Sciatic nerve (tissue), 2 donors: ENCODE data around the gene LRRC34. TPM values are rescaled to one million over a fixed set of nuclear protein-coding genes. Genes with fewer than 3 reads are reported as not detected.

Experiments used
- ATAC-seq: fragments of 200-7000 bp; cut with Tn5 transposase; one replicate; pipeline ENCODE4 v1.9.1; 2020; ENCODE audit warnings: mild to moderate bottlenecking, moderate library complexity
- DNase-seq: peaks from one replicate; pipeline ENCODE4 v3.0.0-alpha.2; 2020; ENCODE audit warnings: low spot score
- intact Hi-C: fragments of 100-400 bp; cut with DNase I; formaldehyde crosslinking; loops from one replicate; pipeline ENCODE4 v1.14.2; 2022
- total RNA-seq: library from RNA; stranded (reverse); fragmentation: NEBNext Ultra II Directional; extraction: Animal tissue kit (Norgen Biotek cat#: 25700); gene quantifications from one replicate; pipeline ENCODE4 v1.2.1, GENCODE V29; 2021
- donor health status: DM: no; HTN: no; CAD: no.
- donor health status: DM: no; HTN: no; CAD: no.

The LRRC34 gene
- 4.7 TPM for total RNA-seq

GRCh38 chr3:169812332-169813235 lies at the start of gene LRRC34, which contains the start of gene LRRIQ4:
LRRC34 (minus strand) TSS chr3:169812904; CDS start chr3:169812548, 356 bp downstream.
LRRIQ4 (plus strand) TSS chr3:169812870; CDS start chr3:169821922, 9,052 bp downstream.
- peak; percentile 85 for DNase-seq

GRCh38 chr3:169861871-169862270 lies 49.2 kb upstream of the LRRC34 start:
- intact Hi-C loops: no loop called here
- DNase-seq (no peak), ATAC-seq (no peak)

More at GRCh38 chr3:169812332-169813235, at the start of gene LRRC34, which contains the start of gene LRRIQ4:
- intact Hi-C loops: no loop called here
- peak; percentile 93 for ATAC-seq

GRCh38 chr3:169857811-169858210 lies 45.1 kb upstream of the LRRC34 start:
- DNase-seq (no peak), ATAC-seq (no peak)
- intact Hi-C loops: no loop called here

GRCh38 chr3:169855514-169855913 lies 42.8 kb upstream of the LRRC34 start:
- intact Hi-C loops: no loop called here
- no peak for ATAC-seq
- DNase-seq: no peak

DNA sequence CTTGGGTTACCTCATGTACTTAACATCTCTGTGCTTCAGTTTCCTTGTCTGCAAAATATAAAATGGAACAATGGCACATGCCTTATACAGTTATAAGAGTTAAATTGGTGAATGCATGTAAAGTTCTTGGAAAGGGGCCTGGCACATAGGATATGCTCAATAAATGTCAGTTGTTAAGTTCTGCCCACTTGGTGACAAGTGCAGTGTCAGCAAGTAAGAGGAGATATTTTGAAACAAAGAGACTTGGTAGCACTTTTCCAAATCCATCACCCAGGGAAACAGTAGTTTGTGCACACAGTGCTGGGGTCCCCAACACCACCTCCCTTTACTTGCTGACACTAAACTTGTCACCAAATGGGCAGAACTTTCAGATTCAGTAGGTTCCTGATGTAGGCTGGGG lies 37.9 kb upstream of the LRRC34 start:
- no peak for DNase-seq
- intact Hi-C loops: no loop called here
- ATAC-seq: no peak

DNA sequence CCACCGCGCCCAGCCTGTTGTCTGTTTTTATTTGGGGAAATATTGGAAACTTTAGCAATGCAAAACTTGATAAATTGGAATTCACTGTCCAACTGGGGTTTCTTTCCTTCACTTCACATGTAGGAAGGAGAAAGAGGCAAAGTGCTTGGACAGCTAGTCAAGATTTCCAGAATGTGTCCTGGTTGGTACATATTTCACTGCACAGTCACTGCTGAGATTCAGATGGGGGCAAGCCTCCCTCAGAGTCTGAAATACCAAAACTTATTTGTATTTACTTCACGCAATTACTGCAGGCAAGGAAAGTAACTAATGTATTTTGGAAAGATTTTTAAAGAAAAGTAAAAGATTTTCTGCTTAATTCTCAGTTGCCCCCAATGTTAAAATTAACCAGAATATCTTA lies 36.0 kb upstream of the LRRC34 start:
- DNase-seq (no peak), ATAC-seq (no peak)
- intact Hi-C loops: no loop called here

- ATAC-seq (no peak), DNase-seq (no peak)
- intact Hi-C loops: no loop called here
Observed at GRCh38 chr3:169847896-169848295, 35.2 kb upstream of the LRRC34 start.

GRCh38 chr3:169846458-169847193 lies 33.9 kb upstream of the LRRC34 start:
- DNase-seq: no peak
- intact Hi-C loops: no loop called here
- no peak for ATAC-seq

GRCh38 chr3:169842960-169843359 lies 30.3 kb upstream of the LRRC34 start:
- intact Hi-C loops: no loop called here
- ATAC-seq: no peak
- DNase-seq: no peak

DNA sequence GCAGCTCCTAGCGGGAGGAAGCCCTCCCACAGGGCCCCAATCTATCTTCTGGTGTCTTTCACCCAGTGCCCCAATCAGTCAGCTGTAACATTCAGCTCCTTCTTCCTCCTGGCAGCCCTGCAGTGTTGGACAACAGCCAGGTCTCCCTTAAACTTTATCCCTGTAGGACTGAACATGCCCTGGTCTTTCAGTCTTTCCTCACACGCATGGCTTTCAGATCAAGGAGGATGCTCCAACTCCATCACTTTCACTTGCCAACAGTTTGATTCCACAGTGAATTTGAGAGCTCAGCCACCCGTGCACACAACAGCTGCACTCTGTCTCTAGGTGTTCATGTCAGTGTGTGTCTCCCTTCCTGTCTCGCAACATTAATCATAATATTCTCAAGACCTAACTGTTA lies 28.5 kb upstream of the LRRC34 start:
- ATAC-seq (no peak), DNase-seq (no peak)
- intact Hi-C loops: no loop called here

- no peak for DNase-seq
- intact Hi-C loops: no loop called here
- no peak for ATAC-seq
Observed at GRCh38 chr3:169838511-169839030, 25.9 kb upstream of the LRRC34 start.

- intact Hi-C loops: no loop called here
- no peak for DNase-seq
- no peak for ATAC-seq
Observed at GRCh38 chr3:169836942-169837275, 24.2 kb upstream of the LRRC34 start.

DNA sequence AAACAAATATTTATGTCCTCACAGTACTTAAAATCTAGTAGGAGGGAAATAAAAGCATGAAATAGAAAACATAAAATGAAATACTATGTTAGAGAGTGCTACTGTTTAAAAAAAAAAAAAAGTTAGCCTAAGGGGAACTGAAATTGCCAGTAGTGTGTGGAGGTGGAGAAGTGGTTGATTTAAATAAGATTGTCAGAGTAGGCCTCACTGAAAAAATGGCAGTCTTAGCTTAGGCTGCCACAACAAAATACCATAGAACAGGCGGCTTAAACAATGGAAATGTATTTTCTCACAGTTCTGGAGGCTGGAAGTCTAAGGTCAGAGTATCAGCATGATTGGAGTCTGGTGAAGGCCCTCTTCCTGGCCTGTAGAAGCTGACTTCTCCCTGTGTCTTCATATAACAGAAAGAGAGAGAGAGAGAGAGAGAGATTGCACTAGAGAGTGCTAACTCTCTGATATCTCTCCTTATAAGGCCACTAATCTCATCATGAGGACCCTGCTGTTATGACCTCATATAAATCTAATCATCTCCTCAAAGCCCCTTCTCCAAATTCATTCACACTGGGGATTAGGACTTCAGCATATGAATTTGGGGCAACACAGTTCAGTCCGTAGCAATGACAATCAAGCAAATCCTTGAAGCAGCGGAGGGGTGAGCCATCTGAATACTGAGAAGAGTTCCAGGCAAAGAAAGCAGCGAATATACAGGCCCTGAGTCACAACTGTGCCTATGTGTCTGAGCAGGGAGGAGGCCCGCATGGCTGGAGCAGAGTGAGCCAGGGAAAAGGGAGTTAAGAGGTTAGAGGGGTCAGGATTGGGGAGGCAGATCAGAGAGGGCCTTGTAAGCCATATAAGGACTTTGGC lies 23.6 kb upstream of the LRRC34 start:
- intact Hi-C loops: no loop called here
- ATAC-seq (no peak), DNase-seq (no peak)

DNA sequence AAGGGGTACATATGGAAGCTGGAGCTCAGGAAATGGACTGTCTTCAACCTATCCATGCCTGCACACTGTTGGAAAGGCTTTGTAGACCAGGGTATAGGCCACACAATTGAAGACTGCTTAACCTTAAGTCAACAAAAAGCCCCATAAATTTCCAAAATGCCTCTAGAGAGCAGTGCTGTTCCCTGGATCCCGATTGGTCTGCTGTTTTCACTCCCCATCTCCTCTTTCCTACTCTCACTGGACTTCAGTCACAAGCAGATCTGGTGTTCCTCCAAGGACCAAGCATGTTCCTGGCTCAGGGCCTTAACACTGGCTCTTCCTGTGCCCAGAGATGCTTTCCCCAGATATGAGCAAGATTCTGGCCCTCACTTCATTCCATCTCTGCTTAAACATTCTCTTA lies 22.8 kb upstream of the LRRC34 start:
- no peak for ATAC-seq
- intact Hi-C loops: no loop called here

DNA sequence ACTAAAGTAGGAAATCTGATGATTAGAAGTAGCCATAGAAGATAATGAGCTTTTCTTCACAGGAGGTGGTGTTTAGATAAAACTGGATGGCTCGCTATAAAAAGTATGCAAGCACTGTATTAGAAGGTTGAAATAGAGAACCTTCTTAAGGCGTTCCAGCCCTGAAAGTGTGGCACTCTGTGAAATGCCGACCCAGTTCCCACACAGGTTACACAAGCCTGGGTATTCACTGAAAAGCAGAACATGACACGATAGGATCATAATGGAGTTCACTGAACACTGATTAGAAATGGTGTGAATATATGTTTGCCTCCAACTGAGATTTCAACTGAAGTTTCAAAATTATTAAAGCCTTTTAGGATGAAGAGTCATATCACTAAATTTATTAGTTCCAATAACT lies 15.0 kb upstream of the LRRC34 start:
- intact Hi-C loops: no loop called here
- ATAC-seq: no peak
- DNase-seq: no peak

More for the DNA sequence above, 22.8 kb upstream of the LRRC34 start:
- DNase-seq: no peak

- no peak for DNase-seq
- no peak for ATAC-seq
- intact Hi-C loops: no loop called here
Observed at GRCh38 chr3:169825316-169825715, 12.6 kb upstream of the LRRC34 start.

DNA sequence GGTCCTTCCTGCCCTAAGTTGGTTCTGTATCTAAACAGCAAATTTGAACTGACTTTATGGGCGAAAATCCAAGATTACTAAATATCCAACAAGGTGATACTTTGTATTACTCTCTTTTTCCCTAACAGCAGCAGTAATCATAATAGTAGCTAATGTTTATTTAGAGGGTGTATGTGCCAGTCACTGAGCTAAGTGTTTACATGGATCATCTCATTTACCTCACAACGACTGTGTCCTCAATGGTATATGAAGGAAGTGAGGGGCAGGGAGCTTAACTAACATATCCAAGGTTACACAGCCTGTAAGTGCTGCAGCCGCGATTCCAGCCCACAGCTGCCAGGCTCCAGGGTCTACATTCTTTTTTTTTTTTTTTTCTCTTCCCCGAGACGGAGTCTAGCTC lies 10.3 kb upstream of the LRRC34 start:
- ATAC-seq (no peak), DNase-seq (no peak)
- intact Hi-C loops: no loop called here

DNA sequence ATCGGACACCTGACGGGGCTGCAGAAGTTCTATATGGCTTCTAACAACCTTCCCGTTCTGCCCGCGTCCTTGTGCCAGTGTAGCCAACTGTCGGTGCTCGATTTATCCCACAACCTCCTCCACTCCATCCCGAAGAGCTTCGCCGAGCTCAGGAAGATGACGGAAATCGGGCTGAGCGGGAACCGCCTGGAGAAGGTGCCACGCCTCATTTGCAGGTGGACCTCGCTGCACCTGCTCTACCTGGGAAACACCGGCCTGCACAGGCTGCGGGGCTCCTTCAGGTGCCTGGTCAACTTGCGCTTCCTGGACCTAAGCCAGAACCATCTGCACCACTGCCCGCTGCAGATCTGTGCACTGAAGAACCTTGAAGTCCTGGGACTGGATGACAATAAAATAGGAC lies 9.8 kb upstream of the LRRC34 start:
- no peak for DNase-seq
- intact Hi-C loops: no loop called here
- ATAC-seq: no peak

DNA sequence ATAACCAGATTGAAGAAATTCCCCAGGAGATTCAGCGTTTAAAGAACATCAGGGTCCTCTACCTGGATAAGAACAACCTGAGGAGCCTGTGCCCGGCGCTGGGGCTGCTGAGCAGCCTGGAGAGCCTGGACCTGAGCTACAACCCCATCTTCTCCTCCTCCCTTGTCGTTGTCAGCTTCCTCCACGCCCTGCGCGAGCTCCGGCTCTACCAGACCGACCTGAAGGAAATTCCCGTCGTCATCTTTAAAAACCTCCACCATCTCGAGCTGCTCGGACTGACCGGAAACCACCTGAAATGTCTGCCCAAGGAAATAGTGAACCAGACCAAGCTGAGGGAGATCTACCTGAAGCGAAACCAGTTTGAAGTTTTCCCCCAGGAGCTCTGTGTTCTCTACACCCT lies 9.4 kb upstream of the LRRC34 start:
- intact Hi-C loops: no loop called here

More for the DNA sequence above, 9.4 kb upstream of the LRRC34 start:
- DNase-seq (no peak), ATAC-seq (no peak)
